ENCODE measurements around the gene CSRP1. TPM values are rescaled to one million over a fixed set of nuclear protein-coding genes. Genes with fewer than 3 reads are reported as not detected.

Gene CSRP1
- total and polyA plus RNA-seq, 2 of the 13 experiments (the other 11 are each of a cell fraction or from before 2014, with no cell fraction given), result 17.7 to 68.9 TPM

DNA sequence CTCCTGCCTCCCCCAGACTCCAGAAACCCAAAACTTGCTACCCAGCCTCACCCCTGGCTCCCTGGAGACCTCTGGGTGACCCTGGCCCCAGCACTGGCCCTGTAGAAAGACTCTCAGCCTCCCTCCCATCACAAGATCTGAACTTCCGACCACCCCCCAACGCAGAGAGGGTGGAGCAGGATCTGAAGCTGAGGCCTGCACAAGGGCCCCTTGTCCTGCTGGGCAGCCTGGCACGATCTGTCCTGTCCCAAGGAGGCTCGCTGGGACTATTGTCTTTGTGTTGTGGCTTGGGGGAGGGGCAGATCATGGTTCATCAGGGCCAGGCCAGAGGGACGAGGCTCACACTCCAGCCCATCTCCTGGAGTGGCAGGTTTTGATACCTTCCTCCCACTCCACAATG is 57.9 kb downstream of the CSRP1 start (continued):
- TF ChIP-seq NRL (CRISPR knock-in tag; IDR thresholded peaks at IDR 0.05; ENCODE audit: borderline replicate concordance) (no peak), PRMT3 (CRISPR knock-in tag; IDR thresholded peaks at IDR 0.05; ENCODE audit: borderline replicate concordance, low read depth) (no peak), SRY (CRISPR knock-in tag; IDR thresholded peaks at IDR 0.05) (no peak), SP5 (CRISPR knock-in tag; IDR thresholded peaks at IDR 0.05; ENCODE audit: borderline replicate concordance, low read depth) (0 out of 2 replicates have a peak, but pooled peaks have one; percentile 20), SNAPC2 (CRISPR knock-in tag; IDR thresholded peaks at IDR 0.05) (no peak), SOX13 (IDR thresholded peaks at IDR 0.05) (no peak), SOX13 (CRISPR knock-in tag; conservative IDR thresholded peaks at IDR 0.05 in 1 of 2, IDR thresholded peaks at IDR 0.05 in 1 of 2) (peak in 1 of 2 experiments; percentile 60; a peak in 2 of 4 replicates), BHLHE40 (IDR thresholded peaks at IDR 0.05; ENCODE audit: low read length) (no peak), TEAD2 (CRISPR knock-in tag; IDR thresholded peaks at IDR 0.05) (no peak), RARA (CRISPR knock-in tag; IDR thresholded peaks at IDR 0.05) (0 out of 2 replicates have a peak, but pooled peaks have one; percentile 24), STAG1 (CRISPR knock-in tag; IDR thresholded peaks at IDR 0.05) (no peak)
- TF ChIP-seq, protein P1, sequence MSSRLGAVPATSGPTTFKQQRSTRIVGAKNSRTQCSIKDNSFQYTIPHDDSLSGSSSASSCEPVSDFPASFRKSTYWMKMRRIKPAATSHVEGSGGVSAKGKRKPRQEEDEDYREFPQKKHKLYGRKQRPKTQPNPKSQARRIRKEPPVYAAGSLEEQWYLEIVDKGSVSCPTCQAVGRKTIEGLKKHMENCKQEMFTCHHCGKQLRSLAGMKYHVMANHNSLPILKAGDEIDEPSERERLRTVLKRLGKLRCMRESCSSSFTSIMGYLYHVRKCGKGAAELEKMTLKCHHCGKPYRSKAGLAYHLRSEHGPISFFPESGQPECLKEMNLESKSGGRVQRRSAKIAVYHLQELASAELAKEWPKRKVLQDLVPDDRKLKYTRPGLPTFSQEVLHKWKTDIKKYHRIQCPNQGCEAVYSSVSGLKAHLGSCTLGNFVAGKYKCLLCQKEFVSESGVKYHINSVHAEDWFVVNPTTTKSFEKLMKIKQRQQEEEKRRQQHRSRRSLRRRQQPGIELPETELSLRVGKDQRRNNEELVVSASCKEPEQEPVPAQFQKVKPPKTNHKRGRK (CRISPR knock-in tag; IDR thresholded peaks at IDR 0.05), result no peak
- TF ChIP-seq, protein P2, sequence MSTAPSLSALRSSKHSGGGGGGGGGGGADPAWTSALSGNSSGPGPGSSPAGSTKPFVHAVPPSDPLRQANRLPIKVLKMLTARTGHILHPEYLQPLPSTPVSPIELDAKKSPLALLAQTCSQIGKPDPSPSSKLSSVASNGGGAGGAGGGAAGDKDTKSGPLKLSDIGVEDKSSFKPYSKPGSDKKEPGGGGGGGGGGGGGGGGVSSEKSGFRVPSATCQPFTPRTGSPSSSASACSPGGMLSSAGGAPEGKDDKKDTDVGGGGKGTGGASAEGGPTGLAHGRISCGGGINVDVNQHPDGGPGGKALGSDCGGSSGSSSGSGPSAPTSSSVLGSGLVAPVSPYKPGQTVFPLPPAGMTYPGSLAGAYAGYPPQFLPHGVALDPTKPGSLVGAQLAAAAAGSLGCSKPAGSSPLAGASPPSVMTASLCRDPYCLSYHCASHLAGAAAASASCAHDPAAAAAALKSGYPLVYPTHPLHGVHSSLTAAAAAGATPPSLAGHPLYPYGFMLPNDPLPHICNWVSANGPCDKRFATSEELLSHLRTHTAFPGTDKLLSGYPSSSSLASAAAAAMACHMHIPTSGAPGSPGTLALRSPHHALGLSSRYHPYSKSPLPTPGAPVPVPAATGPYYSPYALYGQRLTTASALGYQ (CRISPR knock-in tag; IDR thresholded peaks at IDR 0.05), result no peak
- TF ChIP-seq, protein P3, sequence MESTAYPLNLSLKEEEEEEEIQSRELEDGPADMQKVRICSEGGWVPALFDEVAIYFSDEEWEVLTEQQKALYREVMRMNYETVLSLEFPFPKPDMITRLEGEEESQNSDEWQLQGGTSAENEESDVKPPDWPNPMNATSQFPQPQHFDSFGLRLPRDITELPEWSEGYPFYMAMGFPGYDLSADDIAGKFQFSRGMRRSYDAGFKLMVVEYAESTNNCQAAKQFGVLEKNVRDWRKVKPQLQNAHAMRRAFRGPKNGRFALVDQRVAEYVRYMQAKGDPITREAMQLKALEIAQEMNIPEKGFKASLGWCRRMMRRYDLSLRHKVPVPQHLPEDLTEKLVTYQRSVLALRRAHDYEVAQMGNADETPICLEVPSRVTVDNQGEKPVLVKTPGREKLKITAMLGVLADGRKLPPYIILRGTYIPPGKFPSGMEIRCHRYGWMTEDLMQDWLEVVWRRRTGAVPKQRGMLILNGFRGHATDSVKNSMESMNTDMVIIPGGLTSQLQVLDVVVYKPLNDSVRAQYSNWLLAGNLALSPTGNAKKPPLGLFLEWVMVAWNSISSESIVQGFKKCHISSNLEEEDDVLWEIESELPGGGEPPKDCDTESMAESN (CRISPR knock-in tag; conservative IDR thresholded peaks at IDR 0.05), result no peak
- TF ChIP-seq, protein P4, sequence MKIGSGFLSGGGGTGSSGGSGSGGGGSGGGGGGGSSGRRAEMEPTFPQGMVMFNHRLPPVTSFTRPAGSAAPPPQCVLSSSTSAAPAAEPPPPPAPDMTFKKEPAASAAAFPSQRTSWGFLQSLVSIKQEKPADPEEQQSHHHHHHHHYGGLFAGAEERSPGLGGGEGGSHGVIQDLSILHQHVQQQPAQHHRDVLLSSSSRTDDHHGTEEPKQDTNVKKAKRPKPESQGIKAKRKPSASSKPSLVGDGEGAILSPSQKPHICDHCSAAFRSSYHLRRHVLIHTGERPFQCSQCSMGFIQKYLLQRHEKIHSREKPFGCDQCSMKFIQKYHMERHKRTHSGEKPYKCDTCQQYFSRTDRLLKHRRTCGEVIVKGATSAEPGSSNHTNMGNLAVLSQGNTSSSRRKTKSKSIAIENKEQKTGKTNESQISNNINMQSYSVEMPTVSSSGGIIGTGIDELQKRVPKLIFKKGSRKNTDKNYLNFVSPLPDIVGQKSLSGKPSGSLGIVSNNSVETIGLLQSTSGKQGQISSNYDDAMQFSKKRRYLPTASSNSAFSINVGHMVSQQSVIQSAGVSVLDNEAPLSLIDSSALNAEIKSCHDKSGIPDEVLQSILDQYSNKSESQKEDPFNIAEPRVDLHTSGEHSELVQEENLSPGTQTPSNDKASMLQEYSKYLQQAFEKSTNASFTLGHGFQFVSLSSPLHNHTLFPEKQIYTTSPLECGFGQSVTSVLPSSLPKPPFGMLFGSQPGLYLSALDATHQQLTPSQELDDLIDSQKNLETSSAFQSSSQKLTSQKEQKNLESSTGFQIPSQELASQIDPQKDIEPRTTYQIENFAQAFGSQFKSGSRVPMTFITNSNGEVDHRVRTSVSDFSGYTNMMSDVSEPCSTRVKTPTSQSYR (CRISPR knock-in tag; IDR thresholded peaks at IDR 0.05; ENCODE audit: borderline replicate concordance), result peak; percentile 88
